A549 (cell line): ENCODE measurements around the gene CNGA1. TPM values are rescaled to one million over a fixed set of nuclear protein-coding genes. Genes with fewer than 3 reads are reported as not detected.

Experiments used
- ATAC-seq, 2 experiments: fragments of 200-7000 bp in 1 of 2; fragments of >200 bp in 1 of 2; cut with Nextera tagmentation in 1 of 2; cut with Tn5 transposase in 1 of 2; 3 replicates each; pipeline versions ENCODE4 v1.8.0 to v1.9.1; 2018 to 2020; ENCODE audit warnings: mild to moderate bottlenecking in 1 of 2, moderate library complexity in 1 of 2
- CTCF ChIA-PET: fragments of 300-600 bp; sonication (Branson Sonifier 250); formaldehyde crosslinking; extraction: SDS; loops from one replicate; lab custom pipeline; 2021; ENCODE audit warnings: antibody characterized with exemption, inconsistent platforms; lab: Yijun Ruan, JAX
- POLR2A ChIA-PET: fragments of 350-600 bp; formaldehyde crosslinking; extraction: SDS; loops from one replicate; lab custom pipeline; 2021; ENCODE audit warnings: antibody characterized with exemption, inconsistent platforms; lab: Yijun Ruan, JAX
- DNase-seq, 2 experiments: peaks; one replicate each; pipeline versions ENCODE4 v3.0.0 to v3.0.0-alpha.2; 2011 to 2016; ENCODE audit warnings: low read depth in 1 of 2, low spot score in 1 of 2
- FAIRE-seq: peaks from 2 replicates; lab custom pipeline; 2011; peaks lifted over from hg19 to GRCh38; lab: Jason Lieb, UNC
- H3K27ac ChIP-seq, 2 experiments: fragments of >200 bp; sonication (Bioruptor Twin); formaldehyde crosslinking; 3 replicates each; pipeline ENCODE4 v1.5.1; 2016 to 2017
- H3K4me1 ChIP-seq: fragments of >200 bp; sonication (Bioruptor Twin); formaldehyde crosslinking; 3 replicates; pipeline ENCODE4 v1.6.1; 2016
- H3K4me2 ChIP-seq: fragments of >200 bp; sonication (Bioruptor Twin); formaldehyde crosslinking; 3 replicates; pipeline ENCODE4 v1.6.1; 2016
- H3K4me3 ChIP-seq: fragments of >200 bp; sonication (Bioruptor Twin); formaldehyde crosslinking; 3 replicates; pipeline ENCODE4 v1.5.1; 2016
- H3K9me3 ChIP-seq: fragments of >200 bp; sonication (Bioruptor Twin); formaldehyde crosslinking; 3 replicates; pipeline ENCODE4 v1.6.1; 2016
- CBX8 ChIP-seq: fragments of 200-600 bp; sonication (generic); IDR thresholded peaks from 2 replicates; pipeline ENCODE4 v1.6.1; 2016
- CHD4 ChIP-seq: fragments of 200-600 bp; sonication (generic); IDR thresholded peaks from 2 replicates; pipeline ENCODE4 v1.6.1; 2016; ENCODE audit warnings: antibody characterized with exemption, mild to moderate bottlenecking, borderline replicate concordance
- E2F6 ChIP-seq: IDR thresholded peaks from 2 replicates; pipeline ENCODE4 v1.6.1; 2012; ENCODE audit warnings: low read depth, borderline replicate concordance
- EHF ChIP-seq: fragments of 250-450 bp; sonication (Bioruptor Pico); IDR thresholded peaks from 2 replicates; pipeline ENCODE4 v1.5.0; 2020; ENCODE audit warnings: mild to moderate bottlenecking
- ESRRA ChIP-seq: fragments of 150-350 bp; IDR thresholded peaks from 2 replicates; pipeline ENCODE4 v1.6.1; 2014; ENCODE audit warnings: mild to moderate bottlenecking, low read length, borderline replicate concordance
- FOSB ChIP-seq: fragments of 250-450 bp; sonication (Bioruptor Pico); IDR thresholded peaks from 2 replicates; pipeline ENCODE4 v1.5.0; 2020; ENCODE audit warnings: mild to moderate bottlenecking, moderate library complexity
- HOXB13 ChIP-seq: fragments of 250-450 bp; sonication (Bioruptor Pico); IDR thresholded peaks from 2 replicates; pipeline ENCODE4 v1.5.0; 2020; ENCODE audit warnings: low read depth, mild to moderate bottlenecking, moderate library complexity
- JUN ChIP-seq, 2 experiments: fragments of >200 bp; sonication (Bioruptor Twin); formaldehyde crosslinking; IDR thresholded peaks; 2 replicates in 1 of 2; 3 replicates in 1 of 2; pipeline ENCODE4 v1.6.1; 2016 to 2017
- NFE2L2 ChIP-seq: fragments of 150-350 bp; conservative IDR thresholded peaks from 2 replicates; pipeline ENCODE4 v1.6.1; 2014; ENCODE audit warnings: low read length
- NPAS2 ChIP-seq: fragments of 250-450 bp; sonication (Bioruptor Pico); IDR thresholded peaks from 2 replicates; pipeline ENCODE4 v1.8.0; 2022; ENCODE audit warnings: mild to moderate bottlenecking, moderate library complexity, borderline replicate concordance
- RARB ChIP-seq: fragments of 250-450 bp; sonication (Bioruptor Pico); IDR thresholded peaks from 2 replicates; pipeline ENCODE4 v1.8.0; 2021; ENCODE audit warnings: mild to moderate bottlenecking, moderate library complexity
- RCOR1 ChIP-seq: fragments of 150-350 bp; IDR thresholded peaks from 2 replicates; pipeline ENCODE4 v1.6.1; 2014; ENCODE audit warnings: antibody characterized with exemption, low read length, low read depth
- RNF2 ChIP-seq: fragments of 200-600 bp; sonication (generic); IDR thresholded peaks from 2 replicates; pipeline ENCODE4 v1.6.1; 2016; ENCODE audit warnings: low read depth, mild to moderate bottlenecking, antibody characterized with exemption, moderate library complexity, borderline replicate concordance
- ZSCAN20 ChIP-seq: fragments of 250-450 bp; sonication (Bioruptor Pico); IDR thresholded peaks from 2 replicates; pipeline ENCODE4 v1.8.0; 2022; ENCODE audit warnings: mild to moderate bottlenecking, moderate library complexity
- WGBS: methylation state at CpG from one replicate; pipeline ENCODE4 v1.1.6; 2017; ENCODE audit errors: missing lambda C conversion rate; 5-methylcytosine and 5-hydroxymethylcytosine counted together
- polyA plus RNA-seq, 4 experiments: library from polyadenylated mRNA; depleted of rRNA in 3 of 4; stranded (reverse); fragments of >200 nt; fragmentation: RNase III in 1 of 4; extraction: RNeasy Plus Mini Kit Qiagen cat#74134 plus additional on column Dnase treatment in 1 of 4; gene quantifications; 2 replicates in 3 of 4; 3 replicates in 1 of 4; pipeline ENCODE4 v1.2.3, GENCODE V29; 2011 to 2017
- TF ChIP-seq, protein P1 (sequence below): fragments of 250-450 bp; sonication (Bioruptor Pico); IDR thresholded peaks from 2 replicates; pipeline ENCODE4 v1.5.0; 2021; ENCODE audit warnings: mild to moderate bottlenecking, moderate library complexity, borderline replicate concordance
- TF ChIP-seq, protein P2 (sequence below): fragments of >200 bp; sonication (Bioruptor Twin); formaldehyde crosslinking; IDR thresholded peaks from 2 replicates; pipeline ENCODE4 v1.6.1; 2016
- TF ChIP-seq, protein P3 (sequence below): fragments of 200-600 bp; sonication (generic); IDR thresholded peaks from 2 replicates; pipeline ENCODE4 v1.6.1; 2016; ENCODE audit warnings: antibody characterized with exemption, mild to moderate bottlenecking, moderate library complexity
- TF ChIP-seq, protein P4 (sequence below): fragments of 450-650 bp; IDR thresholded peaks from 2 replicates; pipeline ENCODE4 v1.6.1; 2014; ENCODE audit warnings: antibody characterized with exemption
- TF ChIP-seq, protein P5 (sequence below): IDR thresholded peaks from 2 replicates; pipeline ENCODE4 v1.6.1; 2012

Gene CNGA1
- polyA plus RNA-seq, 2 of the 4 experiments (the other 2 are of a cell fraction), result 0.12 TPM; not detected in 1

GRCh38 chr4:48049483-48049882 lies 33.0 kb upstream of the CNGA1 start (continued):
- TF ChIP-seq, protein P1, sequence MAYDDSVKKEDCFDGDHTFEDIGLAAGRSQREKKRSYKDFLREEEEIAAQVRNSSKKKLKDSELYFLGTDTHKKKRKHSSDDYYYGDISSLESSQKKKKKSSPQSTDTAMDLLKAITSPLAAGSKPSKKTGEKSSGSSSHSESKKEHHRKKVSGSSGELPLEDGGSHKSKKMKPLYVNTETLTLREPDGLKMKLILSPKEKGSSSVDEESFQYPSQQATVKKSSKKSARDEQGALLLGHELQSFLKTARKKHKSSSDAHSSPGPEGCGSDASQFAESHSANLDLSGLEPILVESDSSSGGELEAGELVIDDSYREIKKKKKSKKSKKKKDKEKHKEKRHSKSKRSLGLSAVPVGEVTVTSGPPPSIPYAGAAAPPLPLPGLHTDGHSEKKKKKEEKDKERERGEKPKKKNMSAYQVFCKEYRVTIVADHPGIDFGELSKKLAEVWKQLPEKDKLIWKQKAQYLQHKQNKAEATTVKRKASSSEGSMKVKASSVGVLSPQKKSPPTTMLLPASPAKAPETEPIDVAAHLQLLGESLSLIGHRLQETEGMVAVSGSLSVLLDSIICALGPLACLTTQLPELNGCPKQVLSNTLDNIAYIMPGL (CRISPR knock-in tag), result no peak
- TF ChIP-seq, protein P2, sequence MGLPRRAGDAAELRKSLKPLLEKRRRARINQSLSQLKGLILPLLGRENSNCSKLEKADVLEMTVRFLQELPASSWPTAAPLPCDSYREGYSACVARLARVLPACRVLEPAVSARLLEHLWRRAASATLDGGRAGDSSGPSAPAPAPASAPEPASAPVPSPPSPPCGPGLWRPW, result no peak
- TF ChIP-seq HOXB13 (CRISPR knock-in tag) (no peak), CBX8 (no peak), FOSB (CRISPR knock-in tag) (no peak), E2F6 (no peak)
- TF ChIP-seq, protein P3, sequence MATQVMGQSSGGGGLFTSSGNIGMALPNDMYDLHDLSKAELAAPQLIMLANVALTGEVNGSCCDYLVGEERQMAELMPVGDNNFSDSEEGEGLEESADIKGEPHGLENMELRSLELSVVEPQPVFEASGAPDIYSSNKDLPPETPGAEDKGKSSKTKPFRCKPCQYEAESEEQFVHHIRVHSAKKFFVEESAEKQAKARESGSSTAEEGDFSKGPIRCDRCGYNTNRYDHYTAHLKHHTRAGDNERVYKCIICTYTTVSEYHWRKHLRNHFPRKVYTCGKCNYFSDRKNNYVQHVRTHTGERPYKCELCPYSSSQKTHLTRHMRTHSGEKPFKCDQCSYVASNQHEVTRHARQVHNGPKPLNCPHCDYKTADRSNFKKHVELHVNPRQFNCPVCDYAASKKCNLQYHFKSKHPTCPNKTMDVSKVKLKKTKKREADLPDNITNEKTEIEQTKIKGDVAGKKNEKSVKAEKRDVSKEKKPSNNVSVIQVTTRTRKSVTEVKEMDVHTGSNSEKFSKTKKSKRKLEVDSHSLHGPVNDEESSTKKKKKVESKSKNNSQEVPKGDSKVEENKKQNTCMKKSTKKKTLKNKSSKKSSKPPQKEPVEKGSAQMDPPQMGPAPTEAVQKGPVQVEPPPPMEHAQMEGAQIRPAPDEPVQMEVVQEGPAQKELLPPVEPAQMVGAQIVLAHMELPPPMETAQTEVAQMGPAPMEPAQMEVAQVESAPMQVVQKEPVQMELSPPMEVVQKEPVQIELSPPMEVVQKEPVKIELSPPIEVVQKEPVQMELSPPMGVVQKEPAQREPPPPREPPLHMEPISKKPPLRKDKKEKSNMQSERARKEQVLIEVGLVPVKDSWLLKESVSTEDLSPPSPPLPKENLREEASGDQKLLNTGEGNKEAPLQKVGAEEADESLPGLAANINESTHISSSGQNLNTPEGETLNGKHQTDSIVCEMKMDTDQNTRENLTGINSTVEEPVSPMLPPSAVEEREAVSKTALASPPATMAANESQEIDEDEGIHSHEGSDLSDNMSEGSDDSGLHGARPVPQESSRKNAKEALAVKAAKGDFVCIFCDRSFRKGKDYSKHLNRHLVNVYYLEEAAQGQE, result no peak
- TF ChIP-seq, protein P4, sequence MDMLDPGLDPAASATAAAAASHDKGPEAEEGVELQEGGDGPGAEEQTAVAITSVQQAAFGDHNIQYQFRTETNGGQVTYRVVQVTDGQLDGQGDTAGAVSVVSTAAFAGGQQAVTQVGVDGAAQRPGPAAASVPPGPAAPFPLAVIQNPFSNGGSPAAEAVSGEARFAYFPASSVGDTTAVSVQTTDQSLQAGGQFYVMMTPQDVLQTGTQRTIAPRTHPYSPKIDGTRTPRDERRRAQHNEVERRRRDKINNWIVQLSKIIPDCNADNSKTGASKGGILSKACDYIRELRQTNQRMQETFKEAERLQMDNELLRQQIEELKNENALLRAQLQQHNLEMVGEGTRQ, result no peak
- TF ChIP-seq, all 56 proteins: peak for 0

DNA sequence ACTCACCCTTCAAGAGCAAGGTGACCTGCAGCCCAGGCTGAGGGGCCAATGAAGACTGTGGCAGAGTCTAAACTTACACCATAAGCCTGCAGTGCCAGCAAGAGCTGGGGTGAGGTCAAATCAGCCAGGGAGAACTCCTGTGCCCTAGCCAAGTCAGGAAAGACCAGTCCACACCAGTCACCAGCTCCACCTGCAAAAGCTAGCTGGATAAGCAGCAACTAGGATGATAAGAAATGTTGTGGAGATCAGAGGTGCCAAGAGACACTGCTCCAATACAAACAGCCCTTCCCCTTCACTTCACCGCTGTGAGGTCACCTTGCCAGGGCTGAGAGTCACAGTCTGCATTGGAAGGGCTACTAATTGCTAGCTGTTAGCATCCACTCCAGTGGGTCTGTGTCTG lies 31.4 kb upstream of the CNGA1 start:
- CTCF ChIA-PET, result interaction anchor here (1.1 to 1.2 kb wide), 2 partner anchors 45 to 499 kb away, joined by 3 read pairs; no protein-coding TSS in a partner anchor
- POLR2A ChIA-PET, result no interaction called here
- H3K9me3 ChIP-seq, result no peaks in the 10 kb centered on the region

DNA sequence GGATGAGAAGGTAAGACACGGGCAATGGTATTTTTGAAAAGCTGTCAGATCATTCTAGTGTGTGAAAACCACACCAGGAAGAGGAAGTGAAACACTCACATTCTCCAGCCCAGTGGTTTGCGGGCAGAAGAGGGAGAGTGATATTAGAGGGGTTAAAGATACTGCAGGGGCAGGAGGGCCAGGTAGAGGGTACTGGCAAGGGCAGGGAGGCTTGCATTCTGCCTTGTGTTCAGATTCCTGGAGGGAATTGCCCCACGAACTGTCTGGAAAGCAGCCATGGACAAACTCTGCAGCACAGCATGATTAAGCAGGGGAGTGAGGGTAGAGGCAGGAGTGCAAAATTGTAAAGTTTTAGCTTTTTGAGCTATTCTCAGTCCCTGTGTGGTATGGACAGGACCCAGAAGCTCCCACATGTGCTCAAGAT lies 31.0 kb upstream of the CNGA1 start:
- POLR2A ChIA-PET, result no interaction called here
- no peak for TF ChIP-seq ZSCAN20
- TF ChIP-seq, protein P5, sequence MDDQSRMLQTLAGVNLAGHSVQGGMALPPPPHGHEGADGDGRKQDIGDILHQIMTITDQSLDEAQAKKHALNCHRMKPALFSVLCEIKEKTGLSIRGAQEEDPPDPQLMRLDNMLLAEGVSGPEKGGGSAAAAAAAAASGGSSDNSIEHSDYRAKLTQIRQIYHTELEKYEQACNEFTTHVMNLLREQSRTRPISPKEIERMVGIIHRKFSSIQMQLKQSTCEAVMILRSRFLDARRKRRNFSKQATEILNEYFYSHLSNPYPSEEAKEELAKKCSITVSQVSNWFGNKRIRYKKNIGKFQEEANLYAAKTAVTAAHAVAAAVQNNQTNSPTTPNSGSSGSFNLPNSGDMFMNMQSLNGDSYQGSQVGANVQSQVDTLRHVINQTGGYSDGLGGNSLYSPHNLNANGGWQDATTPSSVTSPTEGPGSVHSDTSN, result no peak
- TF ChIP-seq, protein P2, result no peak
- no peak for TF ChIP-seq NFE2L2
- no peak for TF ChIP-seq EHF (CRISPR knock-in tag)
- no peak for TF ChIP-seq RARB (CRISPR knock-in tag)
- TF ChIP-seq, all 56 proteins: peak for 0
- 21% methylated on average over 3 of the region's 3 CpGs for WGBS
- Histone ChIP-seq H3K27ac (no peak overlapping the region), H3K4me3 (no peak overlapping the region), H3K9me3 (no peaks in the 10 kb centered on the region), H3K4me1 (no peaks in the 10 kb centered on the region), H3K4me2 (no peak overlapping the region)
- FAIRE-seq, result no peak
- CTCF ChIA-PET, result no interaction called here
- no peak for ATAC-seq
- no peak for DNase-seq

More for the DNA sequence above, 31.4 kb upstream of the CNGA1 start:
- no peak overlapping the region for H3K27ac ChIP-seq
- 29% methylated on average over 1 of the region's 1 CpG for WGBS
- H3K4me1 ChIP-seq, result no peaks in the 10 kb centered on the region
- no peak for FAIRE-seq
- DNase-seq, result no peak
- no peak overlapping the region for H3K4me3 ChIP-seq
- no peak for ATAC-seq
- no peak for TF ChIP-seq NPAS2 (CRISPR knock-in tag)
- TF ChIP-seq JUN (IDR thresholded peaks at IDR 0.05), result no peak
- no peak for TF ChIP-seq RNF2
- no peak for TF ChIP-seq CHD4
- TF ChIP-seq ESRRA, result no peak
- no peak for TF ChIP-seq HOXB13 (CRISPR knock-in tag)
- no peak for TF ChIP-seq RCOR1
- no peak overlapping the region for H3K4me2 ChIP-seq
